HG03432 (cell line): ENCODE results near the gene ANKRD1.
"Not testable (repeated sequence)": the region's sequence is repeated elsewhere in the genome, so short reads cannot be mapped to it uniquely, and the experiment has no call there.

Experiments used
- ATAC-seq: cut with Tn5 transposase; IDR thresholded peaks from one replicate; pipeline ENCODE4 v1.9.1; 2021; ENCODE audit warnings: mild to moderate bottlenecking, moderate library complexity; ENCODE audit not compliant: unreplicated experiment

The ANKRD1 gene

GRCh38 chr10:90920986-90921666 lies at the start of gene ANKRD1:
TSS of gene ANKRD1 (minus strand) at chr10:90921087. CDS start at chr10:90921027, 60 bp downstream.
- no peak for ATAC-seq

GRCh38 chr10:90969947-90970673 lies 49.2 kb upstream of the ANKRD1 start:
- no peak for ATAC-seq

GRCh38 chr10:90969121-90969534 lies 48.2 kb upstream of the ANKRD1 start:
- no peak for ATAC-seq

- ATAC-seq = no peak
These were observed 47.6 kb upstream of the ANKRD1 start for GRCh38 chr10:90968328-90969081.

GRCh38 chr10:90967865-90968264 lies 47.0 kb upstream of the ANKRD1 start:
- no peak for ATAC-seq

- no peak for ATAC-seq
These were observed 45.3 kb upstream of the ANKRD1 start for GRCh38 chr10:90966146-90966545.

GRCh38 chr10:90965720-90966119 lies 44.8 kb upstream of the ANKRD1 start:
- ATAC-seq = no peak

GRCh38 chr10:90964781-90965465 lies 44.0 kb upstream of the ANKRD1 start:
- ATAC-seq = no peak

- ATAC-seq = no peak
These were observed 42.4 kb upstream of the ANKRD1 start for GRCh38 chr10:90963331-90963730.

GRCh38 chr10:90960355-90960814 lies 39.5 kb upstream of the ANKRD1 start:
- peak; percentile 89 for ATAC-seq

- peak; percentile 30 for ATAC-seq
These were observed 38.9 kb upstream of the ANKRD1 start for GRCh38 chr10:90959826-90960225.

- no peak for ATAC-seq
These were observed 37.9 kb upstream of the ANKRD1 start for GRCh38 chr10:90958781-90959180.

GRCh38 chr10:90947030-90947960 lies 26.4 kb upstream of the ANKRD1 start:
- ATAC-seq = peak; percentile 92

GRCh38 chr10:90945491-90946070 lies 24.7 kb upstream of the ANKRD1 start:
- ATAC-seq = no peak

- ATAC-seq = no peak
These were observed 23.9 kb upstream of the ANKRD1 start for GRCh38 chr10:90944749-90945148.

GRCh38 chr10:90942980-90943379 lies 22.1 kb upstream of the ANKRD1 start:
- not testable (repeated sequence) for ATAC-seq

- no peak for ATAC-seq
These were observed 18.8 kb upstream of the ANKRD1 start for GRCh38 chr10:90939648-90940047.

GRCh38 chr10:90939116-90939515 lies 18.2 kb upstream of the ANKRD1 start:
- no peak for ATAC-seq

GRCh38 chr10:90937645-90938258 lies 16.9 kb upstream of the ANKRD1 start:
- ATAC-seq = no peak
